Activated naive CD8-positive, alpha-beta T cell treated with anti-CD3 and anti-CD28 coated beads, Interleukin-2, amount 50 U/mL, for 24 hours (primary cell): ENCODE measurements around the gene CORIN.
"Not testable (repeated sequence)": the region's sequence is repeated elsewhere in the genome, so short reads cannot be mapped to it uniquely, and the experiment has no call there.

Experiments
- ATAC-seq: fragments of 150-1000 bp; cut with Tn5 transposase; one replicate; pipeline ENCODE4 v1.10.0; 2021
- DNase-seq: peaks from one replicate; pipeline ENCODE4 v3.0.0; 2021
- H3K27ac Mint-ChIP-seq: one replicate; pipeline ENCODE4 v1.8.0; 2021; ENCODE audit warnings: mild to moderate bottlenecking, mixed read lengths
- H3K27me3 Mint-ChIP-seq: one replicate; pipeline ENCODE4 v1.8.0; 2021; ENCODE audit warnings: mixed read lengths
- H3K36me3 Mint-ChIP-seq: one replicate; pipeline ENCODE4 v1.8.0; 2021; ENCODE audit warnings: low read depth, mixed read lengths
- H3K4me1 Mint-ChIP-seq: one replicate; pipeline ENCODE4 v1.8.0; 2021; ENCODE audit warnings: mixed read lengths
- H3K4me3 Mint-ChIP-seq: one replicate; pipeline ENCODE4 v1.8.0; 2021; ENCODE audit warnings: mild to moderate bottlenecking, moderate library complexity, mixed read lengths
- H3K9me3 Mint-ChIP-seq: one replicate; pipeline ENCODE4 v1.8.0; 2021; ENCODE audit warnings: mixed read lengths

Gene CORIN

DNA sequence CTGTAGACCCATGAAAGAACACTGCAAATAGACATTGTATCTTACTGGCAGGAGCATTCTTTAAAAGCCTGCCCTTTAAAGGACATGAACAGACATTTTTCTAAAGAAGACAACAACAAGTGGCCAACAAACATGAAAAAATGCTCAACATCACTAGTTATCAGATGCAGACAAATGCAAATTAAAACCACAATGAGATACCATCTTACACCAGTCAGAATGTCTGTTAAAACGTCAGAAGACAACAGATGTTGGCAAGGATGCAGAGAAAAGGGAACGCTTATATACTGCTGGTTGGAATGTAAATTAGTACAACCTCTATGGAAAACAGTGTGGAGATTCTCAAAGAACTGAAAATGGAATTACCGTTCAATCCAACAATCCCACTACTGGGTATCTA is 275.6 kb downstream of the CORIN start:
- ATAC-seq (no peak), DNase-seq (no peak)
- H3K27me3 Mint-ChIP-seq: no peaks in the 10 kb centered on the region
- H3K9me3 Mint-ChIP-seq: no peaks in the 10 kb centered on the region
- H3K4me1 Mint-ChIP-seq: peaks cover 3% of the 10 kb centered on the region
- H3K27ac Mint-ChIP-seq: no peak overlapping the region
- peaks cover 1% of the 10 kb centered on the region for H3K36me3 Mint-ChIP-seq
- no peak overlapping the region for H3K4me3 Mint-ChIP-seq

DNA sequence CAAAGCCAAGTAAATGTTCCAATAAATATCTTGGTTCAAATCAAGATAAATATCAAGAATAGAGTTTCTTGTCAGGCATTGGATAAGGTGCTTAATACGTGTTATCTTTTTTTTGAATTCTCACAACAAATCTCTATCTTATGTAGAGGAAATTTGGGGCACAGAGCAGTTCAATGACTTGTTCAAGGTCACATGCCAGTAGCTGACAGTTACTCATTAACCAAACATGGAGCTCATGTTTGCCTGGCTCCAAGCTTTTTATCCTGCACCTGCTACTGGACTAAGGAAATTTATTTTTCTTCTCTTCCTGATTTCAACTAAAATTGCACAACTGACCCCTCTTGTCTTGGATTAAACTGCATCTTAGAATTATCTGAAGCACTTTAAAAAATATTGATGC is 276.5 kb downstream of the CORIN start:
- no peak for ATAC-seq
- H3K4me1 Mint-ChIP-seq: peaks cover 3% of the 10 kb centered on the region
- no peaks in the 10 kb centered on the region for H3K9me3 Mint-ChIP-seq
- no peak overlapping the region for H3K27ac Mint-ChIP-seq
- H3K36me3 Mint-ChIP-seq: peaks cover 1% of the 10 kb centered on the region
- DNase-seq: no peak
- H3K4me3 Mint-ChIP-seq: no peak overlapping the region
- H3K27me3 Mint-ChIP-seq: no peaks in the 10 kb centered on the region

DNA sequence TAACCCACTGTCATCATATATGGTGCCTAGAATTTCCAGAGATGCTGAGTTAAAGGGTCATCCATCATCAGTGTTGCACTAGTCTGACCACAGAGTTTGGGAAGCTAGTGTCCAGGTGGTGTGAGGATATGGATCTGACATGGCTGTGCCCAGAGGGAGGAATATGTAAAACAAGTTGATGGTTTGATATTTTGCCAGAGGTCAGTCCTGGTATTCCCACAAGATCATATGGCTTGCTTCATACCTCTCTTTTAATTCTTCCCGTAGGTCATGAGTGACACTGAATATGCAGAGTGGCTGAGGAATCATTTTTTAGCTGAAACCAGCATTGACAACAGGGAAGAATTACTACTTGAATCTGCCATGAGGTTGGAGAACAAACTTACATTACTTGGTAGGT is 277.2 kb downstream of the CORIN start:
- no peaks in the 10 kb centered on the region for H3K27me3 Mint-ChIP-seq
- peaks cover 3% of the 10 kb centered on the region for H3K4me1 Mint-ChIP-seq
- no peak for ATAC-seq
- no peak for DNase-seq
- peaks cover 1% of the 10 kb centered on the region for H3K36me3 Mint-ChIP-seq
- no peak overlapping the region for H3K4me3 Mint-ChIP-seq
- no peak overlapping the region for H3K27ac Mint-ChIP-seq
- no peaks in the 10 kb centered on the region for H3K9me3 Mint-ChIP-seq

DNA sequence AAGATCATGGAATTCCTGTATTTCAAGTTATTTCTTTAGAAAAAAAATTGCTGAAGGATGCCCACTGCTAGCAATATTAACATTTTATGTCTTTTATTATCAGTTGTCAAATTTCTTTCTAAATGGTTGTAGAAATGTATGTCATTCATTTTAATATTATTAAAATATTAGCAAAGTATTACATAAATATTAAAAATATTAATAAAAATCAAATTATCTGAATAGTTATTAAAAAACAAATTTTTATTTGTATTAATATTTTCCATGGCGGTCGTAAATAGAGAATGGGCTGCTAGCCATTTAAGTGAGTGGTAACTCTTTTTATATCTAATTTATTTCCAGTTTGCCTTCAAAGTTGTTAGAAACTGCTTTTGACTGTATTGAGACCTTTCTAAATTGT is 280.6 kb downstream of the CORIN start:
- Mint-ChIP-seq H3K9me3 (no peaks in the 10 kb centered on the region), H3K27ac (no peak overlapping the region), H3K4me1 (no peaks in the 10 kb centered on the region), H3K4me3 (no peak overlapping the region), H3K27me3 (no peaks in the 10 kb centered on the region), H3K36me3 (peaks cover 1% of the 10 kb centered on the region)
- no peak for ATAC-seq
- DNase-seq: no peak

DNA sequence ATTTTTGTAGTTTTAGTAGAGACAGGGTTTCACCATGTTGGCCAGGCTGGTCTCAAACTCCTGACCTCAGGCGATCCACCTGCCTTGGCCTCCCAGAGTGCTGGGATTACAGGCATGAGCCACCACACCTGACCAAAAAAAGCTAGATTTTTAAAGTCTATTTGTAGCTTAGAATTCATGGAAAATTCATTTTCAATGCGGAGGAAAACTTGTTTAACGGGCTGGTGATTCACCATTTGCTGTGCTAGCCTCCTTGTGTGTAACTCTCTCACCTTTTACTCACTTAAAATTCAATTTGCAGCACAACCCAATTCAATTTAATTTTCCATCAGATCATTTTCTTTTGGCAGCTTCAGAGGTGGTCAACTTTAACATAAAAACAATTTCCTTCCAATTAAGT is 281.9 kb downstream of the CORIN start:
- H3K9me3 Mint-ChIP-seq, H3K36me3 Mint-ChIP-seq, H3K4me1 Mint-ChIP-seq, H3K27ac Mint-ChIP-seq, DNase-seq, H3K4me3 Mint-ChIP-seq, H3K27me3 Mint-ChIP-seq, ATAC-seq: not testable (repeated sequence)

DNA sequence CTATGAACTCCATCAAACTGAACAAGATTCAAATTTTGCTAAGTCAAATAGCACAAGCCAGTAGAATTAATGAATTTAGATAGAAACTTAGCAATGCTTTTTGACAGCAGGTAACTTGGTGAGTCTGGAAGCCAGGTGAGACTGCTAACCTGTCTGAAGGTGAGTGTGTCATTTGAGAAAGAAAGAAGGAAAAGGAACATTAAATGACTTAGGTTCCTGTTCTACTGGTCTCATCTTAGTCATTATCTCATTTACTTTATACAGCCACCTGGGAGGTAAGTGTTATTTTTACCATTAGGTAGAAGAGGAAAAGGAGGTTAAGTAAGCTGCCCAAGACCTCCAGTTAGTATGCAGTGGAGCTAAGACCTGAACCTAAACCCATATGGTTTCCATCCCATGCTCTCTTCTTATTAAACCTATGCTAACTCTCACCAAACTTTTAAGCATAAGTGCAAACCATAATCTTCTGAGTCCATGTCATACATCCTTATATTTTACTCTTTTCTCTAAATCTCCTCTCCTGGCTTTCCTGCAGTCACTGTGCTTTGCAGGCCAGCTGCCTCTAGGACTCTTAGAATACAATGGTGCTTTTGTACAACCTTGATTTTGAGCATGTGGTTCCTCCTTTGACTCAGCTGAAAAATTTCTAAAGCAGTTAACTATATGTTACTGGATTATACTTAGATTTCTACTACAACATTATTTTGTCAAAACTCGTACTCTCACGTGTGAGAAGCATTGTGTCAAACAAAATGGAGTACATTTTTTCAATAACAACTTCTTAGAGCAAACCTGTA is 284.3 kb downstream of the CORIN start:
- Mint-ChIP-seq H3K4me3 (no peak overlapping the region), H3K4me1 (no peaks in the 10 kb centered on the region), H3K36me3 (peaks cover 8% of the 10 kb centered on the region), H3K27me3 (no peaks in the 10 kb centered on the region), H3K9me3 (peaks cover 7% of the 10 kb centered on the region), H3K27ac (no peak overlapping the region)
- ATAC-seq (no peak), DNase-seq (no peak)

DNA sequence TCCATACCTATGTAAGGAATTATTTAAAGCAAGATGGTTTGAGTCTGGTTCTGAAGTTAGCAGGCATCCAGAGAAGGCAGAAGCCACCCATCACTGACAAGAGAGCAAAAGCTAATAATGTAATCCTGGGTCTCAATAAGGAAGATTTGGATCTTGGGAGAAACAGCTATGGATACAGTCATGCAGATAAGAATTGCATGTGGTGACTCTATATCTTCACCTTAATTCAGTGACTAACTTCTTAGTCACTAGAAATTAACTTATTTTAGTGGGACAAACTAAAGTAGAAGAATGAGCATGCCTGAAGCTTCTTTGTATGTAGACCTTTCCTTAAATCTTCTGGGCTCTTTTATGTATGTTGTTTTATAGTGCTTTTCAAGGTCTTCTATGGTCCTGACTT is 286.2 kb downstream of the CORIN start:
- Mint-ChIP-seq H3K9me3 (peaks cover 7% of the 10 kb centered on the region), H3K36me3 (peaks cover 18% of the 10 kb centered on the region), H3K27ac (no peak overlapping the region), H3K4me3 (no peak overlapping the region), H3K4me1 (no peaks in the 10 kb centered on the region), H3K27me3 (no peaks in the 10 kb centered on the region)
- DNase-seq (no peak), ATAC-seq (no peak)

DNA sequence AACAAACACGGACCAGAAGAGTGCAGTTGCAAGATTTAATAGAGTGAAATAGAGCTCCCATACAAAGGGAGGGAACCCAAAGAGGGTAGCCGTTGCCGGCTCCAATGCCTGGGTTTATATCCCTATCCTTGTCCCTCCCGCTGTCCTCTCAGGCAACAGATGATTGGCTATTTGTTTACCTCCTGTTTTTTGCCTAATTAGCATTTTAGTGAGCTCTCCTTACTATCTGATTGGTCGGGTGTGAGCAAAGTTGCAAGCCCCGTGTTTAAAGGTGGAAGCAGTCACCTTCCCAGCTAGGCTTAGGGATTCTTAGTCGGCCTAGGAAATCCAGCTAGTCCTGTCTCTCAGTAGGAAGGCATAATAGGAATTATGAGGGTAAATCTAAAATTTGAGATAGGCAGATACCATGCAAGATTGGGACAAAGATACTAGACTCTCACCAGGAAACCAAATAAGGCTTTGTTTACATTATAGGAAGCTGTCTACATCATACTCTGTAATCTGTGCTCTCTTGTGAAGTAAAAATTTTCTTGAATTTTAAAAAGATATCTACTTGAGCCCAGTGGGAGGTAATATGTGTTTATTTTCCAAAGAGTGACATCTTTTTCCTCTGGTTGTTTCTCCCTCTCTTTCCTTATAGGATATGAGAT is 286.8 kb downstream of the CORIN start:
- Mint-ChIP-seq H3K4me3 (no peak overlapping the region), H3K4me1 (no peaks in the 10 kb centered on the region), H3K27ac (no peak overlapping the region), H3K27me3 (no peaks in the 10 kb centered on the region), H3K36me3 (peaks cover 22% of the 10 kb centered on the region), H3K9me3 (peaks cover 7% of the 10 kb centered on the region)
- no peak for ATAC-seq
- DNase-seq: no peak

DNA sequence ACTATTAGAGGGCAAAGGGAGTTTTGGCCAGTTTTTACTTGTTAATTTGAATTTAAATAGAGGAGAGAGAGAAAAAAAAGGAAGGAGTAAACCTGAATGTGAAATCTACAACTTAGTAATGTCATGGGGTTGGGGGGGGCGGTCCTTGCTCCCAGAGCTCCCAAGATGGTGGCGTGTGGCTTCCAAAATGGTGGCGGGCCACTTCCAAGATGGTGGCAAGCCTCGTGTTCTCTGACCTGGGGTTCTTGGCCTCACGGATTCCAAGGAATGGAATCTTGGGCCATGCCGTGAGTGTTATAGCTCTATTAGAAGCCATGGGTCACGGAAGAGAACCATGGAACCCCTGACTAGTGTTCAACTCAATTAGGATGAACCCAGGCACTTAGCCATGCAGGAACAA is 287.5 kb downstream of the CORIN start:
- not testable (repeated sequence) for H3K9me3 Mint-ChIP-seq, H3K4me3 Mint-ChIP-seq, ATAC-seq, H3K4me1 Mint-ChIP-seq, DNase-seq, H3K27me3 Mint-ChIP-seq, H3K27ac Mint-ChIP-seq
- H3K36me3 Mint-ChIP-seq: peaks cover 23% of the 10 kb centered on the region
